Osteoblast (primary cell): Measurements from ENCODE around the gene FBXO41. TPM values are rescaled to one million over a fixed set of nuclear protein-coding genes. Genes with fewer than 3 reads are reported as not detected.

Experiments
- DNase-seq: peaks from one replicate; pipeline ENCODE4 v3.0.0; 2011; ENCODE audit warnings: low spot score, mixed read lengths; ENCODE audit not compliant: insufficient read length; ENCODE audit errors: missing footprints
- H2AFZ ChIP-seq: 2 replicates; pipeline ENCODE4 v1.6.0; 2011; ENCODE audit warnings: mild to moderate bottlenecking, low read length
- H3K27ac ChIP-seq: 2 replicates; pipeline ENCODE4 v1.5.1; 2011; ENCODE audit warnings: mild to moderate bottlenecking, low read depth, low read length, moderate library complexity
- H3K27me3 ChIP-seq: 2 replicates; pipeline ENCODE4 v1.6.0; 2012; ENCODE audit warnings: mild to moderate bottlenecking, control low read depth, inconsistent platforms, low read length, moderate library complexity; ENCODE audit not compliant: insufficient read depth
- H3K36me3 ChIP-seq: 2 replicates; pipeline ENCODE4 v1.5.1; 2011; ENCODE audit warnings: mild to moderate bottlenecking, low read length, control low read depth, moderate library complexity; ENCODE audit not compliant: insufficient read depth
- H3K4me1 ChIP-seq: 2 replicates; pipeline ENCODE4 v1.5.1; 2011; ENCODE audit warnings: mild to moderate bottlenecking, low read length, control low read depth, moderate library complexity; ENCODE audit not compliant: insufficient read depth
- H3K4me2 ChIP-seq: 2 replicates; pipeline ENCODE4 v1.6.0; 2011; ENCODE audit warnings: mild to moderate bottlenecking, low read length; ENCODE audit not compliant: insufficient read depth
- H3K4me3 ChIP-seq: fragments of 200-600 bp; sonication (generic); 3 replicates; pipeline ENCODE4 v1.5.1; 2012; ENCODE audit warnings: mild to moderate bottlenecking, low read length, inconsistent platforms; ENCODE audit not compliant: insufficient read depth
- H3K79me2 ChIP-seq: 2 replicates; pipeline ENCODE4 v1.6.0; 2012; ENCODE audit warnings: mild to moderate bottlenecking, low read length, control low read depth, inconsistent platforms; ENCODE audit not compliant: insufficient read depth
- H3K9me3 ChIP-seq: 2 replicates; pipeline ENCODE4 v1.5.1; 2011; ENCODE audit warnings: low read depth, low read length, control low read depth
- H4K20me1 ChIP-seq: 2 replicates; pipeline ENCODE4 v1.6.0; 2012; ENCODE audit warnings: mild to moderate bottlenecking, low read length, control low read depth; ENCODE audit not compliant: insufficient read depth
- total RNA-seq: library from RNA; depleted of rRNA; stranded (reverse); fragments of >200 nt; gene quantifications from 2 replicates; pipeline ENCODE4 v1.2.3, GENCODE V29; 2012
- TF ChIP-seq, protein P1 (sequence below): IDR thresholded peaks from 2 replicates; pipeline ENCODE4 v1.5.1; 2011; ENCODE audit warnings: mild to moderate bottlenecking, low read depth, low read length, moderate library complexity; ENCODE audit errors: extremely low read depth

The FBXO41 gene
- total RNA-seq, 1 donor, result 0.36 TPM

DNA sequence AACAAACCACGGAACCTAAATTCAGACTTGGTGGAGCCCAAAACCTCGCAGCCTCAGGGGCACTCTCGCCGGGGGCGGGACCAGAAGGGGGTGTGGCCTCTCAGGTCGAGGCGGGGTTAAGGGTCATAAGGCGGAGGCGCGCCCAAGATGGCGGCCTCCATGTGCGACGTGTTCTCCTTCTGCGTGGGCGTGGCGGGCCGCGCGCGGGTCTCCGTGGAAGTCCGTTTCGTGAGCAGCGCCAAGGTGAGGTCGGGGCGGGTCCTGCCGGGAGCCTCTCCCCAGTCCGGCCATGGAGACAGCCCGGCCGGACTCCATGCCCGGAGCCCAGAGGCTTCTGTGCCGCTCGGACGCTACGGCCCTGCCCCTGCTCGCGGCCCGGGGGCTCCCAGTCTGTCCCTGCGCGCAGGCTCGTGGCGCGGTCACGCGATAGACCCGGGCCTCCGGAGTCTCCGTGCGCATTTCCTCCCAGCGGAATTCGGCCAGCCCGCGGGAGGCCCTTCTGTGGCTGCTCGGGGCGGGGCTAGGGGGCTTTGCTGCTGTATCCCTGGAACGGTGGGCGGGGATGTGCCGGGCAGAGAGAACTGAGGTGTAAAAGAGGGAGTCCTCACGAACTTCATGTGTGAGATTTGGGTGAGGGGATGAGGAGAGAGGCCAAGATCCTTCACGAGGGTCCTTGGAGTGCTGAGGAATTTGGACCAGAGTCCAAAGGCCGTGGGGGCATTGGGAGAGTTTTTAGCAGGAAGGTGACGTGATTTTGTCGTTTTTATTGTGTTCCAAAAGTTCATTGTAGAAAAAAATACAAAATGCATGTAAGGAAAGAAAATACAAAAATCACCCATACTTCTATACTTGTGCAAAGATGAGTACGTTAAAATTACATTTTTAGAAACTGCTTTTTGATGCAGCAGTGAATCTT lies 69.9 kb downstream of the FBXO41 start, which contains the start of gene SMYD5:
TSS of gene SMYD5 (plus strand) at position 126 of the 916 bp plus-strand sequence. CDS start at position 148, 22 bp downstream.
- no peaks in the 10 kb centered on the region for H3K27me3 ChIP-seq
- TF ChIP-seq, protein P1, sequence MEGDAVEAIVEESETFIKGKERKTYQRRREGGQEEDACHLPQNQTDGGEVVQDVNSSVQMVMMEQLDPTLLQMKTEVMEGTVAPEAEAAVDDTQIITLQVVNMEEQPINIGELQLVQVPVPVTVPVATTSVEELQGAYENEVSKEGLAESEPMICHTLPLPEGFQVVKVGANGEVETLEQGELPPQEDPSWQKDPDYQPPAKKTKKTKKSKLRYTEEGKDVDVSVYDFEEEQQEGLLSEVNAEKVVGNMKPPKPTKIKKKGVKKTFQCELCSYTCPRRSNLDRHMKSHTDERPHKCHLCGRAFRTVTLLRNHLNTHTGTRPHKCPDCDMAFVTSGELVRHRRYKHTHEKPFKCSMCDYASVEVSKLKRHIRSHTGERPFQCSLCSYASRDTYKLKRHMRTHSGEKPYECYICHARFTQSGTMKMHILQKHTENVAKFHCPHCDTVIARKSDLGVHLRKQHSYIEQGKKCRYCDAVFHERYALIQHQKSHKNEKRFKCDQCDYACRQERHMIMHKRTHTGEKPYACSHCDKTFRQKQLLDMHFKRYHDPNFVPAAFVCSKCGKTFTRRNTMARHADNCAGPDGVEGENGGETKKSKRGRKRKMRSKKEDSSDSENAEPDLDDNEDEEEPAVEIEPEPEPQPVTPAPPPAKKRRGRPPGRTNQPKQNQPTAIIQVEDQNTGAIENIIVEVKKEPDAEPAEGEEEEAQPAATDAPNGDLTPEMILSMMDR, result no peak
- H3K4me1 ChIP-seq, result peaks cover 31% of the 10 kb centered on the region
- peaks cover 41% of the 10 kb centered on the region for H3K79me2 ChIP-seq
- H3K36me3 ChIP-seq, result no peaks in the 10 kb centered on the region
- peak within 1 kb of the TSS; percentile 83 for H3K27ac ChIP-seq
- H2AFZ ChIP-seq, result peak within 1 kb of the TSS; percentile 92
- peak within 1 kb of the TSS; percentile 88 for H3K4me3 ChIP-seq
- peak; percentile 93 for DNase-seq
- H4K20me1 ChIP-seq, result no peaks in the 10 kb centered on the region
- H3K9me3 ChIP-seq, result no peaks in the 10 kb centered on the region
- peak within 1 kb of the TSS; percentile 85 for H3K4me2 ChIP-seq

DNA sequence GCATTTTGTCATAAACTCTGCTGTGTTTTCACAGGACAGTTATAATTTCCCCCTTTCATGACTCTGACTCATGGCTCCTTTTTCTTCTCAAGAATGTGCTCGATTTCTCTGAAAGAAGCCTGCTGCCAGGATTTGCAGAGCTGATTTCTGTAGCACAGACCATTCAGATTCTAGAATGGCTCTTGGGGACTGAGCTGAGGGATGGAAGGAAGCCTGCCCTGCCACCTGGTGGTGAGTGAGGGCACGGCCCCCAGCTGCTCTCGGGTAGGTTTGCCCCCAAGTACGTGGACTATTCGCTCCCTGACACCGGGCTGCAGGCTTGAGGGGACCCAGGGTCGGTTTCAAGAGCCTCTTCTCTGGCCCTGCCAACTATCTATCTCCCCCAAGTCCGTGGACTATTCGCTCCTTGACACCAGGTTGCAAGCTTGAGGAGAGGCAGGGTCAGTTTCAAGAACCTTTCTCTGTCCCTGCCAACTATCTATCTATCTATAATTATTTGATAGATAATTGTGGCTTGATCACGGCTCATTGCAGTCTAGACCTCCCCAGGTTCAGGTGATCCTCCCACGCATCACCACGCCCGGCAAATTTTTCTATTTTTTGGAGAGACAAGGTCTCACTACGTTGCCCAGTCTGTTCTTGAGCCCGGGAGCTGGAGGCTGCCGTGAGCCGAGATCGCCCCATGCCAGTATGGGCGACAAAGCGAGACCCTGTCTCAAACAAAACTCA lies 71.7 kb downstream of the FBXO41 start:
- Histone ChIP-seq H3K27me3 (no peaks in the 10 kb centered on the region), H2AFZ (peak overlapping the region; percentile 76), H3K4me3 (no peak overlapping the region), H3K4me2 (peak overlapping the region; percentile 32), H3K79me2 (peaks cover 34% of the 10 kb centered on the region), H3K4me1 (peaks cover 20% of the 10 kb centered on the region), H4K20me1 (no peaks in the 10 kb centered on the region), H3K36me3 (no peaks in the 10 kb centered on the region), H3K27ac (no peak overlapping the region), H3K9me3 (no peaks in the 10 kb centered on the region)
- TF ChIP-seq, protein P1, result peak; percentile 97
- DNase-seq, result peak; percentile 96

DNA sequence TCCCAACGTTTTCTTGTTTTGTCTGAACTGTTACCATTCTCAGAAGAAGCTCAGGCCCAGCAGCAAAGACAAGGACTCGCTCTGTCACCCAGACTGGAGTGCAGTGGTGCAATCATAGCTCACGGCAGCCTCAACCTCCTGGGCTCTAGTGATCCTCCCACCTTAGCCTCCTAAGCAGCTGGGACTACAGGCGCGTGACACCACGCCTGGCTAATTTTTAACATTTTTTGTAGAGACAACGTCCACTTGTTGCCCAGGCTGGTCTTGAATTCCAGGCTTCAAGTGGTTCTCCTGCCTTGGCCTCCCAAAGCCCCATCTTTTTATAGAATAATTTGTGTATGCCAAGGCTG lies 72.2 kb downstream of the FBXO41 start:
- no peaks in the 10 kb centered on the region for H3K27me3 ChIP-seq
- H3K4me1 ChIP-seq, result peaks cover 17% of the 10 kb centered on the region
- H4K20me1 ChIP-seq, result no peaks in the 10 kb centered on the region
- H3K4me3 ChIP-seq, result no peak overlapping the region
- TF ChIP-seq, protein P1, result no peak
- no peak overlapping the region for H2AFZ ChIP-seq
- H3K27ac ChIP-seq, result no peak overlapping the region
- no peaks in the 10 kb centered on the region for H3K36me3 ChIP-seq
- H3K4me2 ChIP-seq, result no peak overlapping the region
- peaks cover 30% of the 10 kb centered on the region for H3K79me2 ChIP-seq
- DNase-seq, result no peak
- no peaks in the 10 kb centered on the region for H3K9me3 ChIP-seq

DNA sequence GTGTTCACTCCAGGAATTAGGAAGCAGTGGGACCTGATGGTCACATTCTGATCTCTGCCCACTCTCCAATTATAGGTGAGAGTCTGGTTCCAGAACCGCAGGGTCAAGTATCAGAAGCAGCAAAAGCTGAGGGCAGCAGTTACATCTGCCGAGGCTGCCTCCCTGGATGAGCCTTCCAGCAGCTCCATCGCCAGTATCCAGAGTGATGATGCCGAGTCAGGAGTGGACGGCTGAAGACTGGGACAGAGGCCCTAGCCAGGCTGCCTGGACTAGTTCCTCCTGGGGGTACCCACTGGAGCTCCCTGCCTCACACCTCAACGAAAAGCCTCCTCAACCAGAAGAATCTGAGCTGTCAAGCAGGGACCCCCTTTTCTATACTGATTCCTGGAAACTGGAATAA lies 73.6 kb downstream of the FBXO41 start:
- Histone ChIP-seq H3K4me1 (peaks cover 17% of the 10 kb centered on the region), H3K79me2 (peaks cover 19% of the 10 kb centered on the region), H3K27ac (no peak overlapping the region), H3K4me3 (no peak overlapping the region), H3K9me3 (no peaks in the 10 kb centered on the region), H3K27me3 (peaks cover 9% of the 10 kb centered on the region), H4K20me1 (no peaks in the 10 kb centered on the region), H2AFZ (no peak overlapping the region), H3K36me3 (no peaks in the 10 kb centered on the region), H3K4me2 (no peak overlapping the region)
- DNase-seq, result no peak
- TF ChIP-seq, protein P1, result no peak
